H1 (cell line): ENCODE measurements around the gene TAS1R3. TPM values are rescaled to one million over a fixed set of nuclear protein-coding genes. Genes with fewer than 3 reads are reported as not detected.
A peak's percentile ranks its signal among the peaks of the same experiment; 100 is the strongest.

Experiments
- CTCF ChIA-PET: fragments of 300-600 bp; sonication (Branson Sonifier 250); formaldehyde crosslinking; loops from one replicate; lab custom pipeline; 2021; ENCODE audit not compliant: partially characterized antibody; lab: Charles Lee
- POLR2A ChIA-PET: fragments of 300-600 bp; sonication (Branson Sonifier 250); formaldehyde crosslinking; loops from one replicate; lab custom pipeline; 2021; ENCODE audit warnings: inconsistent platforms; ENCODE audit not compliant: partially characterized antibody; lab: Charles Lee
- DNase-seq, 2 experiments: peaks; one replicate each; pipeline versions ENCODE4 v3.0.0 to v3.0.0-alpha.2; 2010 to 2022; ENCODE audit warnings: low spot score in 2 of 2, low read depth in 1 of 2, mixed read lengths in 1 of 2
- FAIRE-seq: peaks from 2 replicates; lab custom pipeline; 2011; peaks lifted over from hg19 to GRCh38; lab: Jason Lieb, UNC
- H2AFZ ChIP-seq: 2 replicates; pipeline ENCODE4 v1.8.1; 2012; ENCODE audit warnings: low read length, inconsistent platforms
- H2AK5ac ChIP-seq: 2 replicates; pipeline ENCODE4 v1.6.1; 2013; ENCODE audit warnings: low read depth, low read length
- H2BK120ac ChIP-seq: replicated peaks from 2 replicates; pipeline ENCODE3; 2013; ENCODE audit warnings: low read depth, low read length, inconsistent platforms
- H2BK12ac ChIP-seq: 2 replicates; pipeline ENCODE4 v1.6.1; 2013; ENCODE audit warnings: low read depth, low read length
- H2BK15ac ChIP-seq: 2 replicates; pipeline ENCODE4 v1.6.1; 2013; ENCODE audit warnings: low read length
- H2BK20ac ChIP-seq: 2 replicates; pipeline ENCODE4 v1.6.1; 2013; ENCODE audit warnings: low read length
- H2BK5ac ChIP-seq: 2 replicates; pipeline ENCODE4 v1.6.1; 2013; ENCODE audit warnings: low read depth, low read length
- H3K14ac ChIP-seq: 2 replicates; pipeline ENCODE4 v1.6.1; 2013; ENCODE audit warnings: inconsistent platforms; ENCODE audit not compliant: insufficient read length
- H3K18ac ChIP-seq: 2 replicates; pipeline ENCODE4 v1.6.1; 2013; ENCODE audit warnings: low read length; ENCODE audit errors: extremely low read depth
- H3K23ac ChIP-seq: 2 replicates; pipeline ENCODE4 v1.6.1; 2013; ENCODE audit warnings: inconsistent platforms; ENCODE audit not compliant: insufficient read length
- H3K23me2 ChIP-seq: 2 replicates; pipeline ENCODE4 v1.6.1; 2013; ENCODE audit warnings: low read depth, low read length
- H3K27ac ChIP-seq: 2 replicates; pipeline ENCODE4 v1.6.1; 2011; ENCODE audit warnings: low read depth, low read length, inconsistent platforms
- H3K27me3 ChIP-seq, 4 experiments: replicated peaks in 1 of 4; 1 replicate in 1 of 4; 2 replicates in 3 of 4; pipeline versions ENCODE4 v1.6.1 to v1.8.1; 2011 to 2013; ENCODE audit warnings: low read length in 3 of 4, mild to moderate bottlenecking in 3 of 4, inconsistent platforms in 2 of 4, mixed read lengths in 2 of 4, moderate library complexity in 1 of 4; ENCODE audit not compliant: control insufficient read depth in 3 of 4, insufficient read depth in 3 of 4; ENCODE audit errors: extremely low read depth in 1 of 4
- H3K36me3 ChIP-seq, 4 experiments: 2 replicates each; pipeline versions ENCODE4 v1.6.1 to v1.8.1; 2011 to 2013; ENCODE audit warnings: mild to moderate bottlenecking in 4 of 4, low read length in 3 of 4, moderate library complexity in 2 of 4, control low read depth in 1 of 4, inconsistent platforms in 1 of 4; ENCODE audit not compliant: insufficient read depth in 4 of 4, control insufficient read depth in 2 of 4
- H3K4ac ChIP-seq: replicated peaks from 2 replicates; pipeline ENCODE3; 2013; ENCODE audit warnings: low read length, low read depth, mixed read lengths, inconsistent platforms; ENCODE audit not compliant: insufficient read length
- H3K4me1 ChIP-seq, 4 experiments: replicated peaks in 1 of 4; 1 replicate in 1 of 4; 2 replicates in 3 of 4; pipeline versions ENCODE4 v1.6.1 to v1.8.1; 2011 to 2013; ENCODE audit warnings: low read length in 3 of 4, inconsistent platforms in 2 of 4, mixed read lengths in 1 of 4; ENCODE audit not compliant: insufficient read depth in 4 of 4, control insufficient read depth in 3 of 4
- H3K4me2 ChIP-seq, 2 experiments: 2 replicates each; pipeline versions ENCODE4 v1.6.1 to v1.8.1; 2011 to 2013; ENCODE audit warnings: low read depth in 2 of 2, low read length in 2 of 2, control low read depth in 1 of 2, inconsistent platforms in 1 of 2, mild to moderate bottlenecking in 1 of 2; ENCODE audit not compliant: insufficient read depth in 1 of 2
- H3K4me3 ChIP-seq, 4 experiments: fragments of 200-600, 300-600 bp in 1 of 4; sonication (generic), shearing (Covaris generic), sonication (Bioruptor Twin) in 1 of 4; 2 replicates each; pipeline versions ENCODE4 v1.5.1 to v1.8.1; 2011 to 2016; ENCODE audit warnings: low read length in 4 of 4, low read depth in 3 of 4, control low read depth in 2 of 4, inconsistent platforms in 2 of 4, mild to moderate bottlenecking in 2 of 4, mixed read lengths in 1 of 4, moderate library complexity in 1 of 4; ENCODE audit not compliant: insufficient read depth in 2 of 4; ENCODE audit errors: extremely low read depth in 1 of 4
- H3K56ac ChIP-seq: replicated peaks from 2 replicates; pipeline ENCODE3; 2013; ENCODE audit warnings: low read depth, mild to moderate bottlenecking, mixed read lengths, low read length, inconsistent platforms; ENCODE audit not compliant: insufficient read length
- H3K79me1 ChIP-seq: 2 replicates; pipeline ENCODE4 v1.6.1; 2013; ENCODE audit warnings: low read depth, low read length, control low read depth
- H3K79me2 ChIP-seq, 2 experiments: 2 replicates each; pipeline versions ENCODE4 v1.6.1 to v1.8.1; 2012 to 2013; ENCODE audit warnings: low read length in 2 of 2, mild to moderate bottlenecking in 2 of 2, inconsistent platforms in 1 of 2; ENCODE audit not compliant: insufficient read depth in 2 of 2, control insufficient read depth in 1 of 2
- H3K9ac ChIP-seq, 4 experiments: replicated peaks in 1 of 4; 1 replicate in 1 of 4; 2 replicates in 3 of 4; pipeline versions ENCODE4 v1.6.1 to v1.8.1; 2011 to 2013; ENCODE audit warnings: low read depth in 3 of 4, low read length in 3 of 4, control low read depth in 2 of 4, mild to moderate bottlenecking in 2 of 4, moderate library complexity in 2 of 4, inconsistent platforms in 1 of 4; ENCODE audit errors: extremely low read depth in 1 of 4
- H3K9me3 ChIP-seq, 2 experiments: 2 replicates each; pipeline versions ENCODE4 v1.6.1 to v1.8.1; 2012 to 2013; ENCODE audit warnings: mild to moderate bottlenecking in 2 of 2, moderate library complexity in 2 of 2, control low read depth in 1 of 2, inconsistent platforms in 1 of 2, low read depth in 1 of 2, low read length in 1 of 2, mixed read lengths in 1 of 2; ENCODE audit not compliant: insufficient read depth in 2 of 2
- H4K20me1 ChIP-seq, 2 experiments: replicated peaks in 1 of 2; 2 replicates each; pipeline versions ENCODE3 to v1.8.1; 2011 to 2013; ENCODE audit warnings: inconsistent platforms in 2 of 2, low read length in 2 of 2, mild to moderate bottlenecking in 1 of 2; ENCODE audit not compliant: insufficient read depth in 2 of 2, control insufficient read depth in 1 of 2
- H4K5ac ChIP-seq: 2 replicates; pipeline ENCODE4 v1.6.1; 2013; ENCODE audit warnings: low read length, low read depth, mixed read lengths, inconsistent platforms; ENCODE audit not compliant: insufficient read length
- H4K8ac ChIP-seq: 2 replicates; pipeline ENCODE4 v1.8.0; 2013; ENCODE audit warnings: mild to moderate bottlenecking, moderate library complexity, low read length, inconsistent platforms; ENCODE audit not compliant: insufficient read depth; ENCODE audit errors: extremely low read depth
- H4K91ac ChIP-seq: replicated peaks from 2 replicates; pipeline ENCODE3; 2013; ENCODE audit warnings: low read length, mixed read lengths, inconsistent platforms; ENCODE audit not compliant: insufficient read length
- BRCA1 ChIP-seq: IDR thresholded peaks from 2 replicates; pipeline ENCODE4 v1.6.1; 2012; ENCODE audit warnings: low read depth, low read length, improper control_type of control experiment
- CHD1 ChIP-seq: IDR thresholded peaks from 2 replicates; pipeline ENCODE4 v1.6.1; 2012; ENCODE audit warnings: low read depth, low read length, improper control_type of control experiment
- CTCF ChIP-seq, 3 experiments: IDR thresholded peaks; 1 replicate in 2 of 3; 2 replicates in 1 of 3; pipeline versions ENCODE4 v1.5.1 to v1.6.1; 2011; ENCODE audit warnings: low read length in 3 of 3, mild to moderate bottlenecking in 3 of 3, inconsistent platforms in 2 of 3, low read depth in 1 of 3, moderate library complexity in 1 of 3; ENCODE audit not compliant: insufficient read depth in 1 of 3; ENCODE audit errors: control extremely low read depth in 1 of 3
- EP300 ChIP-seq, 2 experiments: IDR thresholded peaks; 1 replicate in 1 of 2; 2 replicates in 1 of 2; pipeline ENCODE4 v1.6.1; 2011 to 2012; ENCODE audit warnings: low read depth in 2 of 2, low read length in 2 of 2, mild to moderate bottlenecking in 2 of 2, borderline replicate concordance in 1 of 2, inconsistent platforms in 1 of 2, moderate library complexity in 1 of 2
- FOSL1 ChIP-seq: IDR thresholded peaks from 2 replicates; pipeline ENCODE4 v1.6.1; 2011; ENCODE audit warnings: mild to moderate bottlenecking, low read depth, low read length, moderate library complexity; ENCODE audit not compliant: insufficient read depth
- HDAC2 ChIP-seq, 2 experiments: fragments of 300-600 bp in 1 of 2; sonication (generic) in 1 of 2; IDR thresholded peaks; 2 replicates each; pipeline ENCODE4 v1.6.1; 2011 to 2012; ENCODE audit warnings: low read depth in 2 of 2, low read length in 2 of 2, mild to moderate bottlenecking in 2 of 2, moderate library complexity in 2 of 2, borderline replicate concordance in 1 of 2, inconsistent platforms in 1 of 2
- KDM4A ChIP-seq: IDR thresholded peaks from one replicate; pipeline ENCODE4 v1.7.1; 2012; ENCODE audit warnings: low read depth, mild to moderate bottlenecking, moderate library complexity, low read length, inconsistent platforms; ENCODE audit not compliant: severe bottlenecking
- TEAD4 ChIP-seq: IDR thresholded peaks from 2 replicates; pipeline ENCODE4 v1.6.1; 2012; ENCODE audit warnings: low read depth, low read length, inconsistent platforms, mixed read lengths
- WGBS, 2 experiments: shearing (Covaris generic) in 1 of 2; methylation state at CpG; one replicate each; pipeline versions ENCODE4 v1.1.6 to v1.1.7; 2013 to 2015; ENCODE audit warnings: low lambda C conversion rate in 2 of 2, mixed read lengths in 2 of 2, inconsistent platforms in 1 of 2, low coverage in 1 of 2, missing lambda C conversion rate in 1 of 2; ENCODE audit not compliant: insufficient replicate concordance in 2 of 2, insufficient coverage in 1 of 2, insufficient read length in 1 of 2; ENCODE audit errors: extremely low coverage in 1 of 2, missing lambda C conversion rate in 1 of 2; 5-methylcytosine and 5-hydroxymethylcytosine counted together
- polyA plus RNA-seq, 7 experiments: library from polyadenylated mRNA; depleted of rRNA in 3 of 7; stranded (reverse) in 5 of 7; unstranded in 2 of 7; fragments of >200 nt in 5 of 7; fragments of 200-250 nt in 2 of 7; gene quantifications; 1 replicate in 5 of 7; 2 replicates in 1 of 7; 4 replicates in 1 of 7; pipeline versions ENCODE4 v1.2.1 to v1.2.3, GENCODE V29; 2011 to 2013; ENCODE audit warnings: missing spikeins in 2 of 7, mixed read lengths in 2 of 7
- total RNA-seq: library from RNA; stranded (reverse); fragmentation: NEBNext Ultra II Directional; extraction: Animal tissue kit (Norgen Biotek cat#: 25700); gene quantifications from 2 replicates; pipeline ENCODE4 v1.2.1, GENCODE V29; 2021

The TAS1R3 gene
- total and polyA plus RNA-seq, 2 of the 8 experiments (the other 6 are each of a cell fraction or from before 2014, with no cell fraction given), result 0.03 to 0.19 TPM

GRCh38 chr1:1290238-1290731 lies 40.8 kb upstream of the TAS1R3 start:
- Histone ChIP-seq H2BK15ac (no peak overlapping the region), H4K91ac (no peak overlapping the region), H4K5ac (no peak overlapping the region), H3K4ac (no peak overlapping the region), H2AFZ (no peak overlapping the region), H3K27me3 (peaks cover 0 to 3% (median 0%) of the 10 kb centered on the region in 4 experiments; a peak in 1 of 7 replicates), H3K79me1 (no peaks in the 10 kb centered on the region), H3K27ac (no peak overlapping the region), H2BK20ac (no peak overlapping the region), H2AK5ac (no peak overlapping the region), H3K14ac (no peak overlapping the region), H3K9me3 (peaks cover 0 to 2% of the 10 kb centered on the region in 2 experiments; a peak in 1 of 4 replicates), H3K4me3 (no peak overlapping the region), H3K9ac (no peak overlapping the region), H3K36me3 (0 out of 8 replicates have a peak, but pooled peaks cover 0 to 3% (median 0%) of the 10 kb centered on the region in 4 experiments), H2BK120ac (no peak overlapping the region), H4K8ac (no peak overlapping the region), H3K4me2 (no peak overlapping the region), H3K23ac (no peak overlapping the region), H3K23me2 (no peaks in the 10 kb centered on the region), H2BK12ac (peak overlapping the region; percentile 39; the same call in 1 of the 2 replicates), H3K4me1 (peaks cover 0 to 8% (median 0%) of the 10 kb centered on the region in 4 experiments; a peak in 2 of 7 replicates), H3K56ac (no peak overlapping the region), H2BK5ac (no peak overlapping the region), H3K18ac (no peak overlapping the region), H3K79me2 (no peaks in the 10 kb centered on the region), H4K20me1 (peaks cover 2 to 3% of the 10 kb centered on the region in 2 experiments)
- peak in 1 of 2 experiments; percentile 92 for DNase-seq
- ChIA-PET POLR2A (interaction anchor here (1.2 to 2.3 kb wide), 5 partner anchors 17 to 123 kb away, joined by 3 to 9 read pairs (median 7); partner anchors contain the start of gene UBE2J2), CTCF (interaction anchor here (0.6 to 3.4 kb wide), 25 partner anchors 9 to 310 kb away, joined by 3 to 38 read pairs (median 7); partner anchors contain the start of gene SCNN1D)
- 64% methylated on average over 14 of the region's 15 CpGs; no CpG with 5 or more reads in 1 of the 2 experiments for WGBS, 2 experiments
- FAIRE-seq, result no peak
- TF ChIP-seq BRCA1, result no peak
- no peak for TF ChIP-seq EP300 (IDR thresholded peaks at IDR 0.05; ENCODE audit: borderline replicate concordance in 1 of 2, low read depth in 2 of 2, low read length in 2 of 2)
- TF ChIP-seq HDAC2 (IDR thresholded peaks at IDR 0.05; ENCODE audit: borderline replicate concordance in 1 of 2, low read depth in 2 of 2, low read length in 2 of 2), result 0 out of 4 replicates have a peak, but pooled peaks of 1 of the 2 experiments have one; percentile 68
- no peak for TF ChIP-seq TEAD4
- no peak for TF ChIP-seq FOSL1
- TF ChIP-seq CTCF (IDR thresholded peaks at IDR 0.05; ENCODE audit: control extremely low read depth in 1 of 3, insufficient read depth in 1 of 3, low read depth in 1 of 3, low read length in 3 of 3), result peak in 2 of 3 experiments; percentile 68 to 82; a peak in 3 of 4 replicates
- no peak for TF ChIP-seq CHD1
- TF ChIP-seq KDM4A, result no peak
